ENCODE results near the gene SH3BGRL3.
"Not testable (repeated sequence)": the region's sequence is repeated elsewhere in the genome, so short reads cannot be mapped to it uniquely, and the experiment has no call there.

Gene SH3BGRL3

DNA sequence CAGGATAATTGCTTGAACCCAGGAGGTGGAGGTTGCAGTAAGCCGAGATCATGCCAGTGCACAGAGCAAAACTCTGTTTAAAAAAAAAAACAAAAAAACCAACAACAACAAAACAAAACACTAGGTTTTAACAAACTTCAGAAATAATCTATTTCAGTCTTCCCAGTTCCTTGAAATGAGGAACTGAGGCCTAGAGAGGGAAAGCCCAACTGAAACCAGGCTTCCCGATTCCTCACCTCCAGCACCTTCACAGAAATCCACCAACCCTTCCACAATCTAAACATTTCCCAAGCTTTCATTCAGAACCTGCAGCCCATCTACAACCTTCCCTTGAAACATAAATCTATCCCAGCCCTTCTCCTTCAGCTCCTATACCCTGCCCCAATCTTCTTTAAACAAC, 37.3 kb downstream of the SH3BGRL3 start:
- DNase-seq (ENCODE audit: low read depth) = no peak

DNA sequence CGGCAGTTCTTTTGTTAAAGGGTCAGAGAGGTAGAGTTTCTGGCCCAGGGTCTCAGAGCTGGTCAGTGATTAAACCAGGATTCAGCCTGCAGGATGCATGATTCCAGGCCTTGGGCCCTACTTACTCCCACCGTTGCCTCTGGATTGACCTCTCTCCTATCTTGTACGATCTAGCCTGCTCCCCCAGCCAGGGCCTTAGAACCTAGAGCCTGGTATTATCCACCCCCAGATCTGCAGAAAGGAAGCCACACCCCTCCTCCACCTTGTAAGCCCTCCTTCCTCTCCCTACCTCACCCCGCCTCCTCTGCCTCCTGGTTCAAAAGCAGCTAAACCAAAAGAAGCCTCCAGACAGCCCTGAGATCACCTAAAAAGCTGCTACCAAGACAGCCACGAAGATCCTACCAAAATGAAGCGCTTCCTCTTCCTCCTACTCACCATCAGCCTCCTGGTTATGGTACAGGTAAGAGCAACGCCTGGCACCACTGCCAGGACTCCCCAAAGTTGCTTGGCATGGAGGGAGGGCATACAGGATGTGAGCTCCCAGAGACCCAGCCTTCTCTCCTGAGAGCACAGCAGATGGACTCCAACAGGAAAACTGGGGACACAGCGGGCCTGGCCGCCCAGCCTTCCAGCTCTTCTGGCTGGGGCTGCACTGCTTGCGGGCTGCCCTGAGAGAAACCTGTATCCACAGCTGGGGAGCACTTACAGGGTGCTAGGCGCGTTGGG, 37.9 kb downstream of the SH3BGRL3 start, which contains the start of gene CD52:
Gene CD52 (plus strand): TSS at position 347 of the 726 bp plus-strand sequence. CDS start 60 bp downstream, at position 407.
- DNase-seq (ENCODE audit: low read depth) = peak; percentile 70

DNA sequence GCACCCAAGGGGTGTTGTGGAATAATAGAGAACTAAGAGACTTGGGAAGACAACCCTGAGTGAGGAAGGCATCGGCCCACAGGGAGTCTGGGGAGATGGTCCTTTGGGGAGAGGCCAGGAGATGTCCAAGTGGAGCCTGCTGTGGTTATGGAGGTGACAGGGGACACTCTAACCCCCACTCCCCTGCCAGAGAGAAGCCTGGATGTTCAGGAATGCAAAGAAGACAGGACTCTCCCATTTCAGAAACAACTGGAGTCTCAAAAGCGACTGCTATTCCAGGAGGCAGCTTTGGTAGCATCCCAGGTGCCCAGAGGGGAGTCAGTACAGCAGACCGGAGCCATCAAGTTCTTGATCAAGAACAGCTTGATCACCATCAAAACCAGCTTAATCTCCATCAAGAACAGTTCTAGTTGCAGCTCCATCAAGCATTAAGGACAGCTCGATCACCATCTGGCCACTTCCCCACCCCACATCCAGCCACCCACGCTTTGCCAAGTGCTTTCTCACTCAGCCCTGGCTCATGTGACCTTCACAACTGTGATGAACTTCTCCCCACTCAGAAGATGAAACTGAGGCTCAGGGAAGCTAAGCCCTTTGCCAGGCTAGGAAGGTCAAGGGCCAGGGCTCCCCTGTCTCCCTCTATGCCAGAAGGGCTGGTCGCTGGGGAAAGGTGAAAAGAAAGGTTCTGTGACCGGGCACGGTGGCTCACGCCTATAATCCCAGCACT, 38.6 kb downstream of the SH3BGRL3 start:
- no peak for DNase-seq (ENCODE audit: low read depth)

DNA sequence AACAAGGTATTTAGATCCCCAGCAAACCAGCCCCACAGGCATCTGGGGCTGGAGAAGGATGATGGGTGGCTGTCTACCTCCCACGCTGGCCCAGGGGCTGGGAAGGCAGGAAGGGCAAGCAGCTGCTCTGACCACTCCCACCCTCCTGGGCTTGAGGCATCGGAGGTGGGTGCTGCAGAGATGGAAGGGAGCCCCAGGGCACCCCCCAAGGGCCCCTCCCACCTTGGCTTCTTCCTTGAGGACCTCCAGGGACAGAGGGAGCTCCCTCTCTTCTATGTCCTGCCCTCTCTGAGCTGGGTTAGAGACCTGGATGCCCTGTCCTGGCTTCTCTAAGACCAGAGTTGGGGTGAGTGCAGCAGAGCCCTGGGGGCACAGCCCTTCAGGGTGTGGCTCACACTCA, 41.0 kb downstream of the SH3BGRL3 start:
- no peak for DNase-seq (ENCODE audit: low read depth)

DNA sequence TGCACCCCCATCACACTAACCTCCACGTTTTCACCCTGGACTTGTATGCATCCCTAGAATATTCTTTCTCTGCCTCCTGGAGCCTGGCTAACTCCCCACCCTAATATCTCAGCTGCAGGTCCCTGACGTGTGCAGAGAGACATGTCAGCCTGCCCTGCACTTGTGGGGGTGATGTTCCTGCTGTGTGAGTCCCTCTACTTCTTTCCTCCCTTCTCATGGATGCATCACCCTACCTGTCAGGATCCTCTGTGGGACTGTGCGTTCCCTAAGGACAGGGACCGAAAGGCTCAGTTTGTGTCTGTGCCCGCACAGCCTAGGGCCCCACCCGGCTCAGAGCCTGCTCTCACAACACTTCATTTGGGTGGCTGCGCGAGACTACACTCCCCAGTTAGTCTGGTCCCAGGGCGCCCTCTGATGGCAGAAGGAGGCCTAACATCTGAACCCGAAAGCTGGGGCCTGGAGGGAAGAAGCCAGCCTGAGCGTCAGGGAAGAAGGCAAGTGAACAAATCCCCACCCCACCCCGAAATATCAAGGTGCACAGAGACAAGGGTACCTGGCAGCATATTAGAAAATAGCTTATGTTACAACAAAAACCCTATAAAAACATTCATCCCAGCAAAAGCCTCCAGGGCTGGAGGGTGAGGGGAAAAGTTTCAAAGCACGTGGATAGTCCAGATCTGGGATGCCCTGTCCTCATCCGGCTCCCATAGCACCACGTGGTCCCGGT, 41.6 kb downstream of the SH3BGRL3 start:
- peak; percentile 76 for DNase-seq (ENCODE audit: low read depth)

DNA sequence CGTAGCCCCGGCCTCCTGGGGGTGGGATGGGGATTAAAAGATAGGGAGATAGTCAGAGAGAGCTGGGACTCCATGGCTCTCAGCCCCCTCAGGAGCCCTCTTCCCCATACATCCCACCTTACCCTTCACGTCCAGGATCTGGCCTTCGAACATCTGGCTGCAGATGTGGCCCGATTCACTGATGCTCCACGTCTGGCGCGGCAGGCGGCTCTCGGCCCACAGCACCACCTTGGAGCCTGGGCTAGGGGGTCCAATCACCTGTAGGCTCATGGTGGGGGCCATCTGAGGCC, 42.1 kb downstream of the SH3BGRL3 start:
- no peak for DNase-seq (ENCODE audit: low read depth)

DNA sequence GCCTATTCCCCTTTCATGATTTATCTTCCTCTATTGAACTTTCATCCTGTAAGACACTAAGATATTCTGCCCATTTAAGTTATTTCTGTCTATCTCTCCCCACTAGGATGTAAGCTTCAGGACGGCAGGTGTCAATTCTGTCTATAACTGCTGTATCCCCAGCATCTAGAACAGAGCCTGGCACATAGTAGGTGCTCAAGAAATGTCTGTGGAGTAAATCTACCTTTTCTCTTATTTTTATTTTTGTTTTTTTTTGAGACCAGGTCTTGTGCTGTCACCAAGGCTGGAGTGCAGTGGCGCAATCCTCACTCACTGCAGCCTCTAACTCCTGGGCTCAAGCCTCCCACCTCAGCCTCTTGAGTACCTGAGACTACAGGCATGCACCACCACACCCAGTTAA, 43.5 kb downstream of the SH3BGRL3 start:
- DNase-seq (ENCODE audit: low read depth) = no peak

DNA sequence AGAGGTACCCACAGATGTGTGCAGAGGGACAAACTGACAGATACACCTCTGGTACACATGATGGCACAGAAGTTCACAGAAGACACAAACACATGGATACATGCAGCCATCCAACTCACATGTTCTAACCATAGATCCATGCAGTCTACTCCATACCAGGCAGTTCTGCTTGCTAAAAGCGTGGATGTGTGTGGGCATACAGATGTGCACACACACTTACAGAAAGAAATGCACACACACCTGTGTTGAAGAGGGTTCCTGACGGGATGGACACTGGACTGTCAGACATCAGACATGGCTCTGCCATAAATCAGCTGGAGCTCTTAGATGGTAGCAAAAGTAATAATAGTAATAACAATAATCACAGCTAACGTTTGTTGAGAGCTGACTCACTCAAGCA, 44.7 kb downstream of the SH3BGRL3 start:
- DNase-seq (ENCODE audit: low read depth) = no peak

DNA sequence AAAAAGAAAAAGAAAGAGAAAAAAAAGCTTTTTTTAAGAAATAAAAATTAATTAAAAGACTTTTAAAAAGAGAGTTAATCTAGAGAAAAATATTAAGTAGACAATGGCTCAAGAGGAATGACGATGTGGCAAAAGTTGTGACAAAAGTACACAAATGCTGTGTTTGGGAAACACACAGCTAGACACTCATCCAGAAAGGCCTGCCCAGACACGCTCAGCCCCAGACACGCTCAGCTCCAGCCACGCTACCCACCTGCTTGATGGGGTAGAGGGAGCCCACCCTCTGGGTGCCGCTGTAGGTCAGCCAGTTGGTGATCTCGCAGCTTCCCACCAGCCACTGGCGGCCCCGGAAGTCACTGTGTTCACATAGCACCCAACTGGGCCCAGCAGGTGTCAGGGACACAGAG, 48.1 kb downstream of the SH3BGRL3 start:
- DNase-seq (ENCODE audit: low read depth) = no peak

DNA sequence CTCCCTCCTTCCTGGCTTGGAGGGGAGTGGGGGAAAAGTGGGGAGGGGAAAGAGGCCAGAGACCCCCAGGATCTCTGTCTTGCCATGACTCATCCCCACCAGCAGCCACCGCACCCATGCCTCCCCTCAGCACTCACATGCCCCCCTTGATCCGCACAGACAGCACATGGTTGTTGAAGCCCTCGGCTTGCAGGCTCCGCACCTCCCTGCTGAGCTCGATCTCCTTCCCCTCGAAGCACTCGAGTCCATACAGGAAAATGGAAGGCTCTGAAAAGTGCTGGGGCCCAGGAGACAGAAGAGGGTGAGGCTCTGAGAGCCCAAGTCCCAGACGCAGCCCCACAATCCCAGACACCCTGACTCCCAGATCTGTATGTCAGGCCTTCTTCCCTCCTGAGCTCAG, 48.7 kb downstream of the SH3BGRL3 start:
- DNase-seq (ENCODE audit: low read depth) = no peak

DNA sequence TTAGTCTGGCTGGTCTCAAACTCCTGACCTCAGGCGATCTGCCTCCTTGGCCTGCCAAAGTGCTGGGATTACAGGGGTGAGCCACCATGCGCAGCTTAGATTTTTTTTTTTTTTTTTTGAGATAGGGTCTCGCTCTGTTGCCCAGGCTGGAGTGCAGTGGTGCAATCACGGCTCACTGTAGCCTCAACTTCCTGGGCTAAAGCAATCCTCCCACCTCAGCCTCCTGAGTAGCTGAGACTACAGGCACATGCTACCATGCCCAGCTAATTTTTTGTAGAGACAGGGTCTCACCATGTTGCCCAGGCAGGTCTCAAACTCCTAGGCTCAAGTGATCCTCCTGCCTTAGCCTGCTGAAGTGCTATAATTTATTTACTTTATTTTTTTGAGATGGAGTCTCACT, 49.5 kb downstream of the SH3BGRL3 start:
- not testable (repeated sequence) for DNase-seq (ENCODE audit: low read depth)

DNA sequence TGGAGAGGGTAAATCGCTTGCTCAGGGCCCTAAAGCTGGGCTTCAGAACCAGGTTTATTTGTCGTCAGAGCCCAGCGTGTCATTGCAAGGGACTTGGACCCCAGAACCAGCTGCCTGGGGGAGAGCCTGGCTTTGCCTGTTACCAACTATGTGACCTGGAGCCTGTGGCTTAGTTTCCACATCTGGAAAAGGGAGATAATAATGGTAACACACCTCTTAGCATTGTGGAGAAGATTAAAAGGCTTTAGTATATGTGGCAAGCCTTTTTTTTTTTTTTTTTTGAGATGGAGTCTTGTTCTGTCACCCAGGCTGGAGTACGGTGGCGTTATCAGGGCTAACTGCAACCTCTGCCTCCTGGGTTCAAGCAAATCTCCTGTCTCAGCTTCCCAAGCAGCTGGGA, 50.4 kb downstream of the SH3BGRL3 start:
- no peak for DNase-seq (ENCODE audit: low read depth)

Measured in T-helper 22 cell (primary cell).